Measurements from ENCODE around the gene CES4A.

DNA sequence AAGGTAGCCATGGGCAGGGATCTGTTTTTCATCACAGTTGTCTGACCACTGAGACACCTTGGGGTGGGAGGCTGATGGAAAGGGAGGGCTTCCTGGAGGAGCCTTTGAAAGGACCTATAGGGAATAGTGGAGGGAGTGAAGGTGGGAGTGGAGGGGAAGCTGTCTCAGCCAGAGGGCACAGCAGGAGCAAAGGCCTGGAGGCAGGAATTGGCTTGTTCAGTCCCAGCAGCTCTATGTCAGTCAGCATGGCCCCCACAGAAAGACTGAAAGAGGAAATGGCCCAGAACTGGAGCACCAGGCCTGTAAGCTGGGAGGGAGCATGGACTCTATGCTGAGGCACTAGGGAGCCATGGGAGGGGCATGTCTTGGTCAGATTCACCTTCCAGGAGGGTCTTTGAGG is 27.8 kb downstream of the CES4A start:
- TF ChIP-seq, protein P1, sequence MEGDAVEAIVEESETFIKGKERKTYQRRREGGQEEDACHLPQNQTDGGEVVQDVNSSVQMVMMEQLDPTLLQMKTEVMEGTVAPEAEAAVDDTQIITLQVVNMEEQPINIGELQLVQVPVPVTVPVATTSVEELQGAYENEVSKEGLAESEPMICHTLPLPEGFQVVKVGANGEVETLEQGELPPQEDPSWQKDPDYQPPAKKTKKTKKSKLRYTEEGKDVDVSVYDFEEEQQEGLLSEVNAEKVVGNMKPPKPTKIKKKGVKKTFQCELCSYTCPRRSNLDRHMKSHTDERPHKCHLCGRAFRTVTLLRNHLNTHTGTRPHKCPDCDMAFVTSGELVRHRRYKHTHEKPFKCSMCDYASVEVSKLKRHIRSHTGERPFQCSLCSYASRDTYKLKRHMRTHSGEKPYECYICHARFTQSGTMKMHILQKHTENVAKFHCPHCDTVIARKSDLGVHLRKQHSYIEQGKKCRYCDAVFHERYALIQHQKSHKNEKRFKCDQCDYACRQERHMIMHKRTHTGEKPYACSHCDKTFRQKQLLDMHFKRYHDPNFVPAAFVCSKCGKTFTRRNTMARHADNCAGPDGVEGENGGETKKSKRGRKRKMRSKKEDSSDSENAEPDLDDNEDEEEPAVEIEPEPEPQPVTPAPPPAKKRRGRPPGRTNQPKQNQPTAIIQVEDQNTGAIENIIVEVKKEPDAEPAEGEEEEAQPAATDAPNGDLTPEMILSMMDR (optimal IDR thresholded peaks at IDR 0.05 in 1 of 3, IDR thresholded peaks at IDR 0.05 in 1 of 3, conservative IDR thresholded peaks at IDR 0.05 in 1 of 3; ENCODE audit: extremely low read depth in 1 of 3, insufficient read depth in 2 of 3, low read length in 3 of 3): no peak
- no peak for TF ChIP-seq EZH2 (IDR thresholded peaks at IDR 0.05; ENCODE audit: low read length)
